Stimulated activated CD8-positive, alpha-beta memory T cell treated with anti-CD3 and anti-CD28 coated beads, Interleukin-7, amount 100 ng/mL, for 4 hours (primary cell): Measurements from ENCODE around the gene GRIK5.

Experiments used
- DNase-seq, 2 donors: peaks; one replicate each; pipeline ENCODE4 v3.0.0-alpha.2; 2020; ENCODE audit warnings: low read depth in 2 of 2

The GRIK5 gene

GRCh38 chr19:42076380-42076944, 6.5 kb upstream of the GRIK5 start:
- peak in 1 of 2 donors; percentile 28 for DNase-seq

- peak; percentile 95 to 96 for DNase-seq
Observed at GRCh38 chr19:42075616-42076379, 5.8 kb upstream of the GRIK5 start, which contains the start of gene ZNF574. Gene ZNF574, plus strand, starts transcription at chr19:42076166. Its CDS starts 2,441 bp downstream, at chr19:42078607.

GRCh38 chr19:42075364-42075615, 5.3 kb upstream of the GRIK5 start:
- no peak for DNase-seq

- DNase-seq: no peak
Observed at GRCh38 chr19:42074513-42075363, 4.7 kb upstream of the GRIK5 start.

- DNase-seq: no peak
Observed at GRCh38 chr19:42071247-42071646, 1.2 kb upstream of the GRIK5 start.

- DNase-seq: no peak
Observed at GRCh38 chr19:42068756-42069571, 1.0 kb downstream of the GRIK5 start.

GRCh38 chr19:42068361-42068755, 1.6 kb downstream of the GRIK5 start:
- no peak for DNase-seq

- DNase-seq: no peak
Observed at GRCh38 chr19:42067315-42067888, 2.6 kb downstream of the GRIK5 start.

GRCh38 chr19:42066075-42066754, 3.8 kb downstream of the GRIK5 start:
- no peak for DNase-seq

- DNase-seq: no peak
Observed at GRCh38 chr19:42065511-42065910, 4.5 kb downstream of the GRIK5 start.

- no peak for DNase-seq
Observed at GRCh38 chr19:42065051-42065450, 5.0 kb downstream of the GRIK5 start.

- DNase-seq: no peak
Observed at GRCh38 chr19:42064432-42064831, 5.6 kb downstream of the GRIK5 start.

GRCh38 chr19:42062381-42062780, 7.6 kb downstream of the GRIK5 start:
- DNase-seq: no peak

GRCh38 chr19:42060117-42060516, 9.9 kb downstream of the GRIK5 start:
- DNase-seq: no peak

- no peak for DNase-seq
Observed at GRCh38 chr19:42059196-42059595, 10.8 kb downstream of the GRIK5 start.

GRCh38 chr19:42057846-42058245, 12.2 kb downstream of the GRIK5 start:
- no peak for DNase-seq

GRCh38 chr19:42054205-42054604, 15.8 kb downstream of the GRIK5 start:
- DNase-seq: no peak

- no peak for DNase-seq
Observed at GRCh38 chr19:42053037-42053935, 16.7 kb downstream of the GRIK5 start.

GRCh38 chr19:42052241-42052863, 17.7 kb downstream of the GRIK5 start:
- no peak for DNase-seq
